ENCODE results near the gene OR6B3.
A peak's percentile ranks its signal among the peaks of the same experiment; 100 is the strongest.

- TF ChIP-seq CTCF (IDR thresholded peaks at IDR 0.05; ENCODE audit: control extremely low read depth in 1 of 3, insufficient read depth in 1 of 3, low read depth in 1 of 3, low read length in 3 of 3) = peak; percentile 83 to 98 (median 90)
- no peak for TF ChIP-seq EZH2 (IDR thresholded peaks at IDR 0.05; ENCODE audit: low read depth, low read length, severe bottlenecking)
- no peak for TF ChIP-seq SP2 (IDR thresholded peaks at IDR 0.05; ENCODE audit: low read length)
- 0 out of 4 replicates have a peak, but pooled peaks of 1 of the 2 experiments have one; percentile 52 for TF ChIP-seq SIN3A (conservative IDR thresholded peaks at IDR 0.05 in 1 of 2, IDR thresholded peaks at IDR 0.05 in 1 of 2; ENCODE audit: low read depth in 1 of 2, low read length in 2 of 2)
- no peak for TF ChIP-seq POLR2A (IDR thresholded peaks at IDR 0.05; ENCODE audit: control extremely low read depth in 1 of 2, low read depth in 2 of 2, low read length in 2 of 2)
Measured at GRCh38 chr2:240021488-240022104, 31.7 kb downstream of the OR6B3 start.
